Neural cell (in vitro differentiated cells): Measurements from ENCODE around the gene MAPRE3. TPM values are rescaled to one million over a fixed set of nuclear protein-coding genes. Genes with fewer than 3 reads are reported as not detected.

Experiments
- H2AFZ ChIP-seq: fragments of 200-600, 300-800 bp; sonication (generic), shearing (Covaris generic); 2 replicates; pipeline ENCODE4 v1.6.0; 2014; ENCODE audit warnings: low read depth, mild to moderate bottlenecking, antibody characterized with exemption, low read length, moderate library complexity
- H3F3A ChIP-seq: fragments of 200-600 bp; shearing (Covaris generic); 2 replicates; pipeline ENCODE4 v1.6.1; 2016; ENCODE audit warnings: mild to moderate bottlenecking, moderate library complexity, mixed read lengths, antibody characterized with exemption, low read length; ENCODE audit not compliant: insufficient read depth, poor library complexity, severe bottlenecking
- H3K27ac ChIP-seq: fragments of 200-600, 300-800 bp; sonication (generic), shearing (Covaris generic); 2 replicates; pipeline ENCODE4 v1.5.1; 2014; ENCODE audit warnings: mild to moderate bottlenecking, low read length, moderate library complexity
- H3K27me3 ChIP-seq: fragments of 300-800, 200-600 bp; sonication (generic), shearing (Covaris generic); 2 replicates; pipeline ENCODE4 v1.6.0; 2014; ENCODE audit warnings: mild to moderate bottlenecking, low read depth, low read length, moderate library complexity; ENCODE audit not compliant: insufficient read depth
- H3K36me3 ChIP-seq: fragments of 300-800, 200-600 bp; sonication (generic), shearing (Covaris generic); 2 replicates; pipeline ENCODE4 v1.5.1; 2014; ENCODE audit warnings: mild to moderate bottlenecking, antibody characterized with exemption, low read length, moderate library complexity; ENCODE audit not compliant: insufficient read depth
- H3K4me2 ChIP-seq: fragments of 300-800, 200-600 bp; sonication (generic), shearing (Covaris generic); 2 replicates; pipeline ENCODE4 v1.6.0; 2014; ENCODE audit warnings: mild to moderate bottlenecking, low read length
- H3K4me3 ChIP-seq: fragments of 300-800, 200-600 bp; sonication (generic), shearing (Covaris generic); 2 replicates; pipeline ENCODE4 v1.5.1; 2014; ENCODE audit warnings: mild to moderate bottlenecking, low read length, moderate library complexity
- H3K79me2 ChIP-seq: fragments of 200-600 bp; shearing (Covaris generic); replicated peaks from 2 replicates; pipeline ENCODE4 v1.6.0; 2014; ENCODE audit warnings: mild to moderate bottlenecking, low read length, moderate library complexity; ENCODE audit not compliant: insufficient read depth
- H3K9ac ChIP-seq: fragments of 300-800, 200-600 bp; sonication (generic), shearing (Covaris generic); 2 replicates; pipeline ENCODE4 v1.6.1; 2016; ENCODE audit warnings: mild to moderate bottlenecking, low read length, mixed read lengths
- H3K9me2 ChIP-seq: fragments of 200-600 bp; shearing (Covaris generic); 2 replicates; pipeline ENCODE4 v1.6.1; 2016; ENCODE audit warnings: mild to moderate bottlenecking, low read length, mixed read lengths; ENCODE audit not compliant: insufficient read depth
- H3K9me3 ChIP-seq: fragments of 200-600, 300-800 bp; sonication (generic), shearing (Covaris generic); 2 replicates; pipeline ENCODE4 v1.6.1; 2016; ENCODE audit warnings: mild to moderate bottlenecking, mixed run types, low read length, moderate library complexity, mixed read lengths
- H4K20me1 ChIP-seq: fragments of 200-600 bp; shearing (Covaris generic); 2 replicates; pipeline ENCODE4 v1.6.1; 2016; ENCODE audit warnings: mild to moderate bottlenecking, mixed run types; ENCODE audit not compliant: insufficient read depth
- EP300 ChIP-seq: fragments of 450-650 bp; conservative IDR thresholded peaks from 2 replicates; pipeline ENCODE4 v1.6.1; 2014; ENCODE audit warnings: antibody characterized with exemption, mild to moderate bottlenecking, moderate library complexity; ENCODE audit not compliant: poor library complexity, severe bottlenecking
- EZH2 ChIP-seq: fragments of 200-600, 300-800 bp; shearing (Covaris generic), sonication (generic); IDR thresholded peaks from 2 replicates; pipeline ENCODE4 v1.6.1; 2014; ENCODE audit warnings: antibody characterized with exemption, low read length, borderline replicate concordance, mild to moderate bottlenecking; ENCODE audit not compliant: insufficient read depth, poor library complexity, severe bottlenecking
- MXI1 ChIP-seq: fragments of 450-650 bp; conservative IDR thresholded peaks from 2 replicates; pipeline ENCODE4 v1.6.1; 2014; ENCODE audit warnings: antibody characterized with exemption, mild to moderate bottlenecking; ENCODE audit not compliant: poor library complexity, severe bottlenecking
- POLR2AphosphoS5 ChIP-seq: IDR thresholded peaks from 2 replicates; pipeline ENCODE4 v1.6.1; 2012
- RAD21 ChIP-seq: fragments of 450-650 bp; conservative IDR thresholded peaks from 2 replicates; pipeline ENCODE4 v1.6.1; 2014; ENCODE audit warnings: antibody characterized with exemption, mild to moderate bottlenecking, moderate library complexity
- REST ChIP-seq: IDR thresholded peaks from 2 replicates; pipeline ENCODE4 v1.6.1; 2012; ENCODE audit warnings: borderline replicate concordance
- SMC3 ChIP-seq: fragments of 450-650 bp; conservative IDR thresholded peaks from 2 replicates; pipeline ENCODE4 v1.6.1; 2014; ENCODE audit warnings: antibody characterized with exemption, mild to moderate bottlenecking, moderate library complexity; ENCODE audit not compliant: poor library complexity
- TAF1 ChIP-seq: IDR thresholded peaks from 2 replicates; pipeline ENCODE4 v1.6.1; 2012; ENCODE audit warnings: low read depth
- polyA plus RNA-seq: library from polyadenylated mRNA; depleted of rRNA; stranded (reverse); fragments of >200 nt; gene quantifications from 2 replicates; pipeline ENCODE4 v1.2.3, GENCODE V29; 2014
- TF ChIP-seq, protein P1 (sequence below): fragments of 450-650 bp; IDR thresholded peaks from 2 replicates; pipeline ENCODE4 v1.5.1; 2014; ENCODE audit warnings: antibody characterized with exemption, mild to moderate bottlenecking, moderate library complexity; ENCODE audit not compliant: poor library complexity, severe bottlenecking

MAPRE3 gene
- polyA plus RNA-seq, 1 donor from 2014 or later = 69.2 TPM

DNA sequence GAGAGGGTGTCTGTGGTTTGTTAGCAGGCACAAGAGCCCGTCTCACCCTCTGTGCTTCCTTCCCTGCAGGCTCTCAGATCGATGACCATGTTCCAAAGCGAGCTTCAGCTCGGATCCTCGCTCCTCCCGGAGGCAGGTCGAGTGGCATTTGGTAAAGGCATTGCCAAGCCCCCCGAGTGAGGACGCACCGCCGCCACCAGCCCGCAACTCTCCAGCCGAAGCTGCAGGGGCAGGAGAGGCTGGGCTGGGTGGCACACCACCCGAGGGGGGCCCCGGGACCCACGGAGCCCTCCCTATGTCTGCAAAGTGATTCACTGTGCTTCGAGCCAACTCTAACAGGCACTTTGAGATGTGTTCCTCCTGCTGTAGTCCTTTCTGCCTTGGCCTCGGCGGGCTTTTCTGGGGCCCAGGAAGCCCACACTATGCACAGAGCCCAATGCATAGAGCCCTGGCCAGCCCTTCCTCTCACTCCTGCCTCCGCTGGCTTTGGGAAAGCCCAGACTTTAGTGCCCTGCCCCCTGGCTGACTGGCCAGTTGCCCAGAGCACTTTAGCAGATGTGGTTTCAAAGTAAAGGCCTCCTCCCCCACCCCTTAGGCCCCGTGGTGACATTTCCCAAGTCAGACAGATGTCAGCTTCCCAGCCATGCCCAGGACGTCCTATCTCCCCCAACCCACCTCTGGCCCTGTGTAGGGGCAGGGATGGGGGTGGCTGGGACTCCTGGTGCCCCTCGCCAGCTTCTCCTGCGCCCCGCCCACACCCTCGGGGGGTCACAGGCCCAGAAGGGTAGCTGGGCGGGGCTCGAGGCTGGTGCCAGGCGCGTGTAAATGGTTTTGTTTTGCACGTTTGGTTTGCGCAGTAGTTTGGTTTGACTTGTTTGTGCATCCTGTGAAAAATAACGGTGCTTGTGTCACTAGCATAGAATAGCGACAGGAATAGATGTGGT is 23.3 kb upstream of the MAPRE3 start:
- TF ChIP-seq POLR2AphosphoS5 = peak; percentile 6
- no peak for TF ChIP-seq EP300
- no peak for TF ChIP-seq MXI1
- no peak for TF ChIP-seq REST
- no peak for TF ChIP-seq EZH2
- TF ChIP-seq TAF1 = no peak
- TF ChIP-seq RAD21 = no peak
- TF ChIP-seq, protein P1, sequence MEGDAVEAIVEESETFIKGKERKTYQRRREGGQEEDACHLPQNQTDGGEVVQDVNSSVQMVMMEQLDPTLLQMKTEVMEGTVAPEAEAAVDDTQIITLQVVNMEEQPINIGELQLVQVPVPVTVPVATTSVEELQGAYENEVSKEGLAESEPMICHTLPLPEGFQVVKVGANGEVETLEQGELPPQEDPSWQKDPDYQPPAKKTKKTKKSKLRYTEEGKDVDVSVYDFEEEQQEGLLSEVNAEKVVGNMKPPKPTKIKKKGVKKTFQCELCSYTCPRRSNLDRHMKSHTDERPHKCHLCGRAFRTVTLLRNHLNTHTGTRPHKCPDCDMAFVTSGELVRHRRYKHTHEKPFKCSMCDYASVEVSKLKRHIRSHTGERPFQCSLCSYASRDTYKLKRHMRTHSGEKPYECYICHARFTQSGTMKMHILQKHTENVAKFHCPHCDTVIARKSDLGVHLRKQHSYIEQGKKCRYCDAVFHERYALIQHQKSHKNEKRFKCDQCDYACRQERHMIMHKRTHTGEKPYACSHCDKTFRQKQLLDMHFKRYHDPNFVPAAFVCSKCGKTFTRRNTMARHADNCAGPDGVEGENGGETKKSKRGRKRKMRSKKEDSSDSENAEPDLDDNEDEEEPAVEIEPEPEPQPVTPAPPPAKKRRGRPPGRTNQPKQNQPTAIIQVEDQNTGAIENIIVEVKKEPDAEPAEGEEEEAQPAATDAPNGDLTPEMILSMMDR = no peak
- no peak overlapping the region for H3K27ac ChIP-seq
- H3K27me3 ChIP-seq = no peaks in the 10 kb centered on the region
- H4K20me1 ChIP-seq = peaks cover 5% of the 10 kb centered on the region
- H3K9me2 ChIP-seq = no peaks in the 10 kb centered on the region
- no peak overlapping the region for H3K4me3 ChIP-seq
- no peak overlapping the region for H3K9ac ChIP-seq
- H3K9me3 ChIP-seq = no peaks in the 10 kb centered on the region
- H2AFZ ChIP-seq = no peak overlapping the region
- no peaks in the 10 kb centered on the region for H3K79me2 ChIP-seq
- H3K4me2 ChIP-seq = no peak overlapping the region
- no peaks in the 10 kb centered on the region for H3F3A ChIP-seq
- no peaks in the 10 kb centered on the region for H3K36me3 ChIP-seq

DNA sequence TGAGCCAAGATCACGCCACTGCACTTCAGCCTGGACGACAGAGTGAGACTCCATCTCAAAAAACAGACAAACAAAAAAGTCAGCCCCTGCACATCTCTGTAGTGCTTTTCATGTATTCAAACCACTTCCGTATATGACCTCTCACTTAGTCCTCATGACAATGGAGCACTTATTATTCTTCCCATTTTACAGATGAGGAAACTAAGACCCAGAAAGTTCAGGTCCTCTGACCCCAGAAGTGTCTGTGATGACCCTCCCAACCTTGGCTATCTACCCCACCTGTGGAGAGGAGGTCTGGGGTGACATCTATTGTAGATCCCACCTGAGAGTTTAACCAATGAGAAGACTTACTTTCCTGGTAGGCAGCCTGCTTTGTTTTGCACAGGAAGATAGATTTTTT is 21.6 kb upstream of the MAPRE3 start:
- Histone ChIP-seq H3K4me3 (no peak overlapping the region), H3K9me3 (no peaks in the 10 kb centered on the region), H3K27ac (no peak overlapping the region), H3K27me3 (no peaks in the 10 kb centered on the region), H3K9ac (no peak overlapping the region), H3K4me2 (no peak overlapping the region), H3K9me2 (no peaks in the 10 kb centered on the region), H3K79me2 (no peaks in the 10 kb centered on the region), H4K20me1 (no peaks in the 10 kb centered on the region), H3F3A (no peaks in the 10 kb centered on the region), H2AFZ (no peak overlapping the region), H3K36me3 (no peaks in the 10 kb centered on the region)
- no peak for TF ChIP-seq RAD21
- TF ChIP-seq SMC3 = no peak
- no peak for TF ChIP-seq EZH2
- TF ChIP-seq REST = no peak
- TF ChIP-seq TAF1 = no peak
- TF ChIP-seq, protein P1 = no peak
- no peak for TF ChIP-seq MXI1
- TF ChIP-seq EP300 = no peak
- TF ChIP-seq POLR2AphosphoS5 = no peak
